NCI-H2196 treated with DMSO at 0.1 percent for 48 hours (cell line): ENCODE results near the gene FANCE.
"Not testable (repeated sequence)": the region's sequence is repeated elsewhere in the genome, so short reads cannot be mapped to it uniquely, and the experiment has no call there.

Experiments used
- DNase-seq: peaks from one replicate; lab custom pipeline; 2025; ENCODE audit not compliant: unreplicated experiment; lab: John Stamatoyannopoulos, UW

The FANCE gene

DNA sequence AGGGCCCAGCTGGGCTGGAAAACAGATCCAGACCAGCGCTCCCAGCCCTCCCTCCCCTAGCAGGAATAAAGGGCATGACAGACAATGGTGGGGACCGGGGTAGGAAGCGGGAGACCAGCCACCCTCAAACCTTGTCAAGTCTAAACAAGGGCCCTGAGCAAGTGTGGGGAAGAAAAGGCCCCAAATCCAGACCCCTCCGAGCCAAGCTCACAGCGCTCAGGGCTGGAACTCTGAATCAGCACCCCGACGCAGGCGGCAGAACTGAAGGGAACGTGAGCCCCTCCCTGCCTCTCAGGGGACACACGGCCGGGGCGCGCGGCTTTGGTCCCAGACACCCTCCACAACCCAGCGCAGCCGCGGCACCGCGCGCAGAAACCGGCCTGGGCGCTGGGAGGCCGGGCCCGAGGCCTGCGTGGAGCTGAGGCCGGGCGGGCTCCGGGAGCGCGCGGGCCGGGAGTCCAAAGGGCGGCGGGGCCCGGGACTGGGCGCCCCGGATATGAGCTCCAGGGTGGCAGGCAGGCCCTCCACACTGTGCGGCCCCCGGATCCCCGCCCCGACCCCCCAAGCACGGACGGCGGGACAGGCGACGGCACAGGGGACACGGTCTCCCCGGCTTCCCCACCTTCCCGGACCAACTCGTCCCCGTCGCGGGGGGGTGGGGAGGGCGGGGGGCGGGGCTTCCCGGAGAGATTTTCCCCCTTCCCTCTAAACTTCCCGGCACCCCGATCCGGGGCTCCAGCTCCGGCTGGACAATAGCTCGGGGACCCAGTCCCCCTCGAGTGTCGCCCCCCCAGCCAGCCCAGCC lies 44.1 kb downstream of the FANCE start:
- DNase-seq = no peak

GRCh38 chr6:35496841-35497570 lies 44.9 kb downstream of the FANCE start, which contains the start of gene TEAD3:
TEAD3 (minus strand) TSS chr6:35497079.
- DNase-seq = no peak

DNA sequence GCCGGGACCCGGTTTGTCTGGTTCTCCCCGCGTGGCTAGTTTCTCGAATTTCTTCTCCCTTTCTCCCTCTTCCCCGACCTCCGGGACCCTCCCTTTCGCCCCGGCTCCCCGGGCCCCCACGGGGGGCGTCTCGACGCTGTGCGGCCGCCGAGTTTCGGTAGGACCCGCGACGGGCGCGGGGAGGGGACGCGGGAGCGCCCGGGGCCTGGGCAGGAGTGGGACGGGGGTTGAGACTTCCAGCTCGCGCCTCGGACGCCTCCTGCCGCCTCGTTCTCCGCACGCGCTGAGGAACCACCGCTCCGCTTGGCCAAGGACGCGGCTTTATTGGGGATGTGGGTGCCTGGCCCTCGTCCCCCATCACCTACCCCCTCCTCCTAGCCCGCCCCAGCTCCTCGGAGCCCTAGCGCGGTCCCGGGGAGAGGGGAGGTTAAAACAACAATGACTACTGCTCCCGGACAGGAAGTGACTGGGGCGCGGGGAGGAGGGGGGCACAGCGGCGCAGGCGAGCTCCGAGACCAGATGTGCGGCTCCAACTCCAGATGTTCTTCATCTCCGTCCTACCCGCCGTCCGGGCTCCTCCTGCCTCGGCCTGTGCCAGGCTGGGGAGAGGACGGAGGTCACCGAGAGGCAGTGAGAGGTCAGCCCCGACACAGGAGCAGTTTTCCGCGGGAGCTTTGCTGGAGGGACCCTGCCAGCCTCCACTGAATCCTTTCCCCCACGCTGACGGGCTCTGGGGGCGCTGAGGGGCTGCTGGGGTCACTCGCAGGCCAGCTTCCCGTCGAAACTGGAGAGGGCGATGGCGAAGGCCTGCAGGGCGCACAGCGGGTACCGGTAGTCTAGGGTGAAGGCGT lies 45.7 kb downstream of the FANCE start:
- no peak for DNase-seq

DNA sequence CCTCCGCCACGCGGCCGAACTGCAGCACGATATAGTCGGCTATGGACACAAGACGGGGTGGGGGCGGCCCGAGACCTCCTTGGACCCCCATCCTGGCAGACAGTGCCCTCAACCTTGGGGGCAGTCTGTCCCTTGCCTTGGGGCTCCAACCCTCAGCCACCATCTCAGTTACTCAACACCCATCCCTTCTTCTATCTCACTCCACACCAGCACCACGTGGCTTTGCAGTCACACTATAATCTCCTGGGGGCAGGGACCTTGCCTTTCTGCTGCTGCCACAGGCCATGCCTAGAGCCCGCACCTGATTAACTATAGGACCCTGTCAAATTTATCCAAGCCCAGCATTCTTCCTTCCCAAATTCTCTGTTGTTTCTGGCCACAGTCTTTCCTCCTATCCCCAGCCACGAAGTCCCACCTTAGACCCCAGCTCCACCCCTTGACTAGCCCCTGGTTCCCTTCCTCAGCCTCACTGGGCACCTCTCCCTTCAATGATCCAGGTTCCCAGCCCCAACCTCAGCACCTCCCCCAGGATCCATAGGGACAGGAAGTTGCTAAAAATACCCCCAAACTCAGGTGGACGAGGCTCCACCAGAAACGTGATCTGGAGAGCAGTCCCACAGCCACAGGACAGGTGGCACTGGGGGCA lies 46.4 kb downstream of the FANCE start:
- no peak for DNase-seq

- no peak for DNase-seq
Measured at GRCh38 chr6:35499372-35499771, 47.2 kb downstream of the FANCE start.

DNA sequence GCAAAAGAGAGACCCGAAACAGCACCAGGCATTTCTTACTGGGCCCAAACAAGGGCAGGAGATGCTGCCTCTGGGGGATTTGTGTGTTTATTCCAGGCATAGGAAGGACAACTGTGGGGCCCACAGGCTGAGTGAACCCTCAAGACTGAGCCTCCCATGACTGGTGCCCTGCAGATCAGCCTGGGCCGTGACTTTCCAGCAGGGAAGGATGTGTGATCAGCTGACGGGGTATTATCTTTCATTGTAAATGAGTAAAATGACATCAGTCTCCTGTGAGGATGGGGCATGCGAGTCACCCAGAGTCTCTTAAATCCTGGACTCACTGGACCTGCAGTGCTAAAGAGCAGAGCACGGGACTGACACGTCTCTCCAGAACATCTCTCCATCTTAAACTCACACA lies 48.6 kb downstream of the FANCE start:
- DNase-seq = peak; percentile 57

GRCh38 chr6:35501784-35502183 lies 49.6 kb downstream of the FANCE start:
- DNase-seq = no peak

- DNase-seq = no peak
Measured at GRCh38 chr6:35503534-35503933, 51.4 kb downstream of the FANCE start.

DNA sequence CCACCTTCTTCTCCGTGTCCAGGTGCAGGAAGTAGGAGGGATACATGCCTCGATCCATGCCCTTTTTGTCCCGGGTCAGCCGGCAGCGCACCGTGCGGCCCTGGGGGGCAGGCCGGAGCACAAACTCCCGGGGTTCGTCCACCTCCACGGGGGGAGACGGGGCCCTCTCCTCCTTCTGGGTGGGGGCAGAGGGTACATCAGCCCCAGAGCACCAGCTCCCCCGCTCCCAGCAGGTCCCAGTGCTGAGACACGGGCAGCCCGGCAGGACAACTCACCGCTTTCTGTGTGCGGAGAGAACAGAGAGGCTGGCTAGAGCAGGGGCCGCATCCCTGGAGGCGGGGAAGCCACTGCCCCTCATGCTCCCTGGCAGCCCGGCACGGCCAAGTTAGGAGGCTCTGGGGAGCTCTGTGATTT lies 53.9 kb downstream of the FANCE start:
- DNase-seq = no peak

DNA sequence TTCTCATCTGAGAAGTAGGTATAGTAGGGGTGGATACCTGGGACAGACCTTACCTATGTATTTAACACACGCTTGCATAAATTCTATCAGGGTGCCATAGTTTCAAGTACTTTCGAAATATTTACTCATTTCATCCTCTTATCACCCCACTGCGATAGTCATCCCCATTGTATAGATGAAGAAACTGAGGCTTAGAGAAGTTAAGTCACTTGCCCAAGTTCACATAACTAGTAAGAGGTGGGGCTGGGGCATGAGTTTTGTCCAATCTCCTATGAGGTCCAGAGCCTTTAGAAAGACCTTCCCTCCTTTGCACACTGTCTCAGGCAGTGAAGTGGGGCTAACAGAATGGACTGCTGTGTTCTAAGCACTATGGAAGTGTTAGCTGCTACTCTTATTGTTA lies 54.4 kb downstream of the FANCE start:
- DNase-seq = no peak

DNA sequence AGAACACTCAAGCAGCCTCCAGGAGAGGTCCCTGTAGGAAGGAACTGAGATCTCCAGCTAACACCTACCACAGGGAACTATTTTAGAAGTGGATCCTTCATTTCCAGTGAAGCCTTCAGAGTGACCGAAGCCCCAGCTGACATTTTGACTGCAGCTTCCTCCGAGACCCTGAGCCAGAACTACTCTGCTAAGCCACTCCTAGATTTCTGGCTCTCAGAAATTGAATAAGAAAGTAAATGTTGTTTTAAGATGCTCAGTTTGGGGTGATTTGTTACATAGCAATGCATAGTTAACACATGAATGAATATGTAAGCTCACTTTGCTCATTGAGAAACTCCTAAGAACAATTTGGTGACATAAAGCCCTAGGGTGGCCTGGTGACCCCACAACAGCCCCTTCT lies 55.1 kb downstream of the FANCE start:
- no peak for DNase-seq

DNA sequence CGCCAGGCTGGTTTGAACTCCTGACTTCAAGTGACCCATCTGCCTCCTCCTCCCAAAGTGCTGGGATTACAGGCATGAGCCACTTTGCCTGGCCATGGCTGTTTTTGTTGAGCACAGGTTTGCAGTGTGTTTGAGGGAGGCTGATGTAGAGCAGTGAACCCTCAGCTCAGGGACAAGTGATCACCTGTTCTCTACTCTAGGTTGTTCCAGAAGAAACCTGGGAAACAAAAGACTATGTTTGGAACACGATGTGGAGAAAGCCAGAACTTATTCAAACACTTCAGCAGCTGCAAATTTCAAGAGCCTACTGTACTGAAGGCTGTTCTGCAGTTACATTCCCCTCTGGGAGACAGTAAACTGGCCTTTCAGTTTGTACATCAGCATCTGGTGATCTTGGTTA lies 55.9 kb downstream of the FANCE start:
- no peak for DNase-seq

GRCh38 chr6:35508542-35508941 lies 56.4 kb downstream of the FANCE start:
- DNase-seq = no peak

DNA sequence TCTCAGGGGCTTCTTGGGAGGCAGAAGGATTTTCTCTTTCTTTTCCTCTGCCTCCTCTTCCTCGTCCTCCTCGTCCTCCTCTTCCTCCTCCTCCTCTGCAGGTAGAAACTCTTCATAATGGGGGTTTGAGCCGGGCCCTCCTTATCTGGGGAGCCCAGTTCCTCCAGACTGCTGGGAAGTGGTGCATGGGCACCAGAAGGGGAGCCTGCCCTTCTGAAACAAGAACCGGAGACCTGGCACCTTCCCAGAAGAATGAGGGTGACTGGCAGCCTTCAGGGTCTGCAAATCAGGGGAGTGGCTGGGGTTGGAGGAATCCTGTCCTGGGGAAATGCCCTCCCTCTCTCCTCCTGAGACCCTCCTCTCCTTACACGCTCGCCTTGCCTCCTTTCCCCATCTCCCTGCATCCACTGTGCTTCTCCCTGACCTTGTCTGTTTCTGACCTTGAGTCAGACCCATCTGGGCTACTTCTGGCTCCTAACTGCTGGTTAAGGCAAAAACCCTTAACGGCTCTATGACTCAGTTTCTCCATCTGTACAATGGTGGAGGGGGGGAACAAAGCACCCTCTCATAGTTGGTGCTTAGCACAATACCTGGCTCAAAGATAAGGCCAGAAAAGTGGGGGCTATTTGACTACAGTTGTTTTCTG lies 58.9 kb downstream of the FANCE start:
- DNase-seq = no peak

DNA sequence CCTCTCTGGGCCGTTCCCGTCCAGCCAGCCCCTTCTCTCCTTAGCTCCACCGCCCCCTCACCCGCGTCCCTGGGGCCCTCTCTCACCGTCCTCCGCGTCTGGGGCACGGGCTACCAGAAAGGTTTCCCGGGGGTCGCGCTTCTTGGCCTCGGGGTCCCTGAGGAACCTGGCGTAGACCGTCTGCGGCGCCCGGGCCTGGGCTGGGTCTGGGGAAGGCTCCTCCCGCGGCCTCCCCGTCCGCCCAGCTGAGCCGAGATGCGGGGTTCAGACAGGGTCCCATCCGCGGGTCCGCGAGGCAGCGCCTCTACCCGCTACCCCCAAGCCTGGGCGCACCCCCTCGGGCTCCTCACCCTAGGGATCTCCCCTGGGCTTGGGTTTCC lies 59.4 kb downstream of the FANCE start:
- DNase-seq = no peak

DNA sequence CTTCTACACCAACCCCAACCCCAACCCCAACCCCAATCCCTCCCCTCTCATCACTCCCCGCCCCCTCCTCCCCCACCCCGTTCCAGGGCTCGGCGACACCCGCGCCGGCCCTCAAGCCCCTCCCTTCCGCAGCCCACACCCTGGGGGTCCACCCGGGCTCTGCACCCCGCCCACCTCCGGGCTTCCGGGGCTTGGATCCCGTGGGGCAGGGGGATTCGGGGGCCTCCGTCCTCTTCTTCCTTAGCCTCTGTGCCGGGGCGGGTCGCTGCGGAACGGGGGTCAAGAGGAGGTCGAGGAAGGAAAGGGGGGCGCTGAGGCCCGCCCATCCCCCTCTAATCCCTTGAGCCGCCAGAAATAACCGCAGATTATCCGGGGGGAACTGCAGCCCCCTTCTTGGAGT lies 59.9 kb downstream of the FANCE start:
- DNase-seq = no peak

GRCh38 chr6:35512740-35513139 lies 60.6 kb downstream of the FANCE start, which contains the start of gene TULP1:
TULP1 (minus strand) TSS chr6:35512896; CDS start chr6:35512858, 38 bp downstream.
- no peak for DNase-seq

DNA sequence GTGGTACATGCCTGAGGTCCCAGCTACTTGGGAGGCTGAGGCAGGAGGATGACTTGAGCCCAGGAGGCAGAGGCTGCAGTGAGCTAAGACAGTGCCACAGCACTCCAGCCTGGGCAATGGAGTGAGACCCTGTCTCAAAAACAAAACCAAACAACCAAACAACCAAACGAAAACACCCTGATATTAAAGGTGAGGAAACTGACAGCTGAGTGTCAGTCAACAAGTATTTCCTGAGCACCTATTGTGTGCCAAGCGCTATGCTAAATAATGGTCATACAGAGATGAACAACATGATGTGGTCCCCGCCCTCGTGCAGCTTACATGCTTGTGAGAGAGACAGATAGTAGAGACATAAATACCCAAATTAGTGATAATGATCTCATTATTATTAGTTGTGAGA lies 62.4 kb downstream of the FANCE start:
- no peak for DNase-seq

DNA sequence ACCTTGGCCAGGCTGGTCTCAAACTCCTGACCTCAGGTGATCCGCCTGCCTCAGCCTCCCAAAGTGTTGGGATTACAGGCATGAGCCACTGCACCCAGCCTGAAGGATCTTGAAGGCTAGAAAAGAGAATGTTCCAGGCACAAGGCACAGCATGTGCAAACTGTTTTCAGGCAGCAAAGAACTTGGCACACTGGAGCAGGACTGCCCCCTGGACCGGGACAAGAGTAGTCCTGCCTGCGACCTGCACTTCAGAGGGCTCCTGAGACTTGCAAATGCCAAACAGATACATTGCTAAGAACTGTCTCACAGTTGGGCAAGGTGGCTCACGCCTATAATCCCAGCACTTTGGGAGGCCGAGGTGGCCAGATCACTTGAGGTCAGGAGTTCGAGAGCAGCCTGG lies 63.8 kb downstream of the FANCE start:
- not testable (repeated sequence) for DNase-seq
